ENCODE data around the gene TMPRSS11A.

The TMPRSS11A gene

DNA sequence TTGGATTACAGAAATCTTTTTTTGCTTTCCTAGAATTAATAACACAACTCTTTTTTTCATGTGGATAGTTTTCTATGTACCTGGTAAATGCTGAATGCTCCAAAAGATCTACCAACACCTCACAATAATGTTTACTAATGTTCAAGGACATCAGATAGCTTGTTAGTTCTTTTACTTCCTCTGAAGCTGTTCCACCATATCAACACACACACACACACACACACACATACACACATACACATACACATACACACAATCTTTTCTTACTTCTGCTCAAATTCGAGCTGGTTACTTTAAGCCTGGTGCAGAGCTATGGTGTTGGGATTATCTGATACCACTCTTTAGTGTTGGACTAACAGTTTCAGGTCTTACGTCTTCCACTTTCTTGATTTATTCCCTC, 51.2 kb downstream of the TMPRSS11A start:
- no peak for DNase-seq (ENCODE audit: low read depth)

DNA sequence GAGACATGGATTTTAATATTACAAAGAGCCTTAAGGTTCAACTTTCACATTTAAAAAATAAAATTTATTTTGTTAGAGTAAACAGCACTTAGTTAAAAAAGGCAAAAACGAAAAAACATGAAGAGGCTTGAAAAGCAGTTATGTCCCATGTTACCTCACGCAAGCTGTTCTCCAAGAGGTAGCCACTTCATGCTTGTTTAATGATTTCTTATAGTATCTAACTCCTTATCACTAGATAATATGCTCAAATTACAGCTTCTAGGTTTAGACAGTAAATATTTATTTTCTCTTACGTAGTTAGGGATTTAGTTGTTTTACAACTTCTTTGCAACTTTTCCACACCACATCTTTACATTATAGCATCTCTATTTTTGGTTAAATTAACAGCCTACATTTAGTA, 51.7 kb downstream of the TMPRSS11A start:
- DNase-seq (ENCODE audit: low read depth) = no peak

DNA sequence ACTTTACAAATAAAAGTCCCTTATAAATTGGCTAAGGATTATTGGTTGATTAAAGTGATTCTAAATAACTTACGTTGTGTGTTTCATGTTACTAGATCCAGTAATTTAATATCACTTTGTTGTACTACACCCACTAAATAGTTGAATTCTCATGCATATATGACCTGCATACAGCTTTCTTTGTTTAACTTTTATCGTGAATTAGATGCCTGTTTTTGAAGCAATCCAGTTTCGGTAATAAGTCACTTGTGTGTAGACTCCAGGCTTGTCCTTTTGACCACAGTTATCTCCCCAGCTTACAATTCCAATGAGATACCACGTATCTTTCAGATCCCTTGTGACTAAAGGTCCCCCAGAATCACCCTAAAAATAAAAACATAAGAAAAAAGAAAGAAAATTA, 52.2 kb downstream of the TMPRSS11A start:
- no peak for DNase-seq (ENCODE audit: low read depth)

DNA sequence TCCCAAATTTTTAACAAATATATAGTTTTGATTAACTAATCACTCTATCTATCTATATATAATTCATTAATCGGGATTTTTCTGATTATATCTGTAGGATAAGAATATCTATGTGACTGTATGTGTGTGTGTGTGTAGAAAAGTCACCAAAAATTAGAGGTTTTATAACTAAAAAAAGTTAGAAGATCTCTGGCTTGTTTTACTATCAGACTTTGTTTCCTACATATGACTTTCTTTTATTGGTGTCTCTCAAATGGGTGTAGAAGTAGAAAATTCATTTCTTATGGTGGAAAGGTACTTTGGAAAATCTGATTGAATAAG, 52.7 kb downstream of the TMPRSS11A start:
- DNase-seq (ENCODE audit: low read depth) = no peak

DNA sequence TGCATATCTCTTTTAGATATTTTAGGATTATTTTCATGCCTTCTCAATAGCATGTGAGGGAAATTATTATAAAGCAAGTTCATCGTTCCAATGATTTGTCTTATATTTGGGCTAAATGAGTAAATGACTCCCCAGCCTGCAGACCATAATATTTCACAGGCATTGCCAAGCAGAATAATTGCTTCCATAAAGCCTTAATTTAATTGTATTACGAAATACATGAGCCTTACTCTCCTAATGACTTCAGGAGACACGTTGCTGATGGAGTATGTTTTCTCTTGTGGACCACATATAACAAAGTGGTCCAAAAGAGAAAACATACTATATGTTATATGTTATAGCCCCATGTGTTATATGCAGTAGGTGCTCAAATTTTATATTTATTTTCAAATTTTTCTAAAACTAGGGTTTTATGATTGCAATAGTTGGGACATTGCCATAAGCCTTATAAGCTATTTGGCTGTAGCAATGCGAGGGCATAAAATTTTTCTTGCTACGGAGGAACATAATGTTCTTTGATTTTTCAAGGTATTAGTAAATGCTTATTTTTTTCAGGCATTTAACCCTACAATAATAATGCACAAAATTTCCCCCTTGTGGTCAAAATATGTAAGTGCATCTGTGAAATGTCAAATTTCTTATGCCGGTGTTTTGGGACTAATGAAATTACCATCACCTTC, 53.2 kb downstream of the TMPRSS11A start:
- DNase-seq (ENCODE audit: low read depth) = no peak

DNA sequence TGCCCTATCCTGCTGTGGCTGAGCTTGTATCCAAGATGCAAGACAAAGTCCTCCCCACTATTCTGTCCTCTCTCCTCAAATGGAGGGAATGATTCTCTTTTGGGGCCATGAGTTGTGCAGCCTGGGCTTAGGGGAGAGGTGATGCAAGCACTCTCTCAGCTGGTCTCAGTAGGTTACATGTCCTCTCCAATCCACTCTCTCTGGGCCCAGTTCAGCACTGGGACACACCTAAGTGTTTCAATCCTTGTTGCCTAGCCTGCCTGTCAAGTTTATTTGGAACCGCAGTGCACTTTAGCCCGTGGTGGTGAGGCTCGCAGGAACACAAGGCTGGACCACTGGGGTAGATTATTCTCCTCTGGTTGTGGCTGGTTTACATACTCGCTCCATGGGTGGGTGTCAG, 55.6 kb downstream of the TMPRSS11A start:
- no peak for DNase-seq (ENCODE audit: low read depth)

DNA sequence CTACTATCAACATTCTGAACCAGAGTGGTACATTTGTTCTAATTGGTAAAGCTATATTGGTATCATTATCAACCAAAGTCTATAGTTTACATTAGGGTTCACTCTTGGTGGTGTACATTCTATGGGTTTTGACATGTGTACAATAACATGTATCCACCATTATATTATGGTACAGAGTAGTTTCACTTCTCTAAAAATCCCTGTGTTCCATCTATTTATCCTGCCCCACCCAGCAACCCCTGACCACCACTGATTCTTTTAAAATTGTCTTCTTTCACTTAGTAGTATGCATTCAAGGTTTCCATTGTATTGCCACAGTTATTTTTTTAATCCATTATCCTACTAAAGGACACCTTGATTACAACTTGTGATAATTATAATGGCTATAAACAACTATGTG, 64.2 kb downstream of the TMPRSS11A start:
- DNase-seq (ENCODE audit: low read depth) = no peak

DNA sequence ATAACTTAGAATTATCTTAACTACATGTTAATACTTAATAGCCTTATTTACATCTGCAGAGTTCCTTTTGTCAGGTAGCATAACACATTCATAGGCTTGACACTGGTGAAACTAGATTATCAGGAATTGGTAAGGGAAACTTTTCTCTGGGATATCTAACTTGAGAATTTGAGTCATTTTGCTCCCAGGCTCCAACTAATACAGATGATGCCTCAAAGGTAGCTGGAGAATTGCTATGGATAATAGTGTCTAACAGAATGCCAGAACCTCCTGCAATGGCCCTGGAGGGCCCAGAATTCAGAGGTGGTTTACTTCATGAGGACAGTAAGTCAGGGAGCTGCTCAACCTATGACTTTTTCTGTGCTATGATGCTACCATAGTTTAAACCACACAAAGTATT, 65.6 kb downstream of the TMPRSS11A start:
- DNase-seq (ENCODE audit: low read depth) = no peak

DNA sequence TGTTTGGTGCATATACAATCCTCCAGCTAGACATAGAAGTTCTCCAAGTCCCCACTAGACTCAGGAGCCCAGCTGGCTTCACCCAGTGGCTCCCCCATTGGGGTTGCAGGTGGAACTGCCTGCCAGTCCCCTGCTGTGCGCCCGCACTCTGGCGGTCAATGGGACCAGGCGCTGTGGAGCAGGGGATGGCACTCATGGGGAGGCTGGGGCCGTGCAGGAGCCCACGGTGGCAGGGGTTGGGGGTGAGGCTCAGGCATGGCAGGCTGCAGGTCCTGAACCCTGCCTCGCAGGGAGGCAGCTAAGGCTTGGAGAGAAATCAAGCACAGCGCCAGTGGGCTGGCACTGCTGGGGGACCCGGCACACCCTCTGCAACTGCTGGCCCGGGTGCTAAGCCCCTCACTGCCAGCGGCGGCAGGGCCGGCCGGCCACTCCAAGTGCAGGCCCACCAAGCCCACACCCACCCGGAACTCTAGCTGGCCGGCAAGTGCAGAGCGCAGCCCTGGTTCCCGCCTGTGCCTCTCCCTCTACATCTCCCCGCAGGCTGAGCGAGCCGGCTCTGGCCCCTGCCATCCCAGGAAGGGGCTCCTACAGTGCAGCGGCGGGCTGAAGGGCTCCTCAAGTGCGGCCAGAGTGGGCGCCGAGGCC, 66.8 kb downstream of the TMPRSS11A start:
- no peak for DNase-seq (ENCODE audit: low read depth)

DNA sequence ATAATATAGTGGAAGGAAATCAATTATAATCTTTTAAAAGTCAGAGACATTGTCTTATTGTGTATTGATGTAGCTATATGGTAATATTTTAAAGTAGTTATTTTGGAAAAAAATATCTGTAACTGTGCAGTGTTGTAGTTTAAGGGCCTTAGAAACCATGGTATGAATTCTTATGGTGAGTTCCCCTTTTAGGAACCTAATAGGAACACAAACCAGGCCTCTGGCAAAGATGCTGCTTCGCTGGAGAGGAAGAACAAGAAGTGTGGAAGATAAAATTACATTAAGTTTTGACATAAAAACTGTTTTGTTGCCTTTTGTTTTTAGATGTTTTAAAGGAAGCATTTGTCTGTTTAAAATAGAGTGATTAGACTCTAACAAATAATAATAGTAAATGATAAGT, 68.6 kb downstream of the TMPRSS11A start:
- no peak for DNase-seq (ENCODE audit: low read depth)

DNA sequence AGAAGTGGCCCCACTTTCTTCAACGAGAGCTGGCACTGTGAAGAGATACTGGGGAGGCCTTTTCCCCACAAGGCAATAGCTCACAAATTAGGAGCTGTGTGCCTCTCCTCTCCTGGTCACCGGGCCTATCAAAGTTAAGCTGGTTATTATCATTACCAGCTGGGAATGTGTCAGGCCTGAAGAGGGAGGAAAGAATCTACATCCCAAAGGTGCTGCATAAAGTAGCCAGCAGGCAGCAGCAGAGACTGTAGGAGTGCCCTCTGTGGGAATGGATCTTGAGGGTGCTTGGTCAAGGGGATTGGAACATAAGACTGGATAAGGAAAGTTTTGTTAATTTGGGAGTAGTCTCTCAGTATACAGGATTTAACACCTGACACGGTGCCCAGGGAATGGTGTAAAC, 70.4 kb downstream of the TMPRSS11A start:
- DNase-seq (ENCODE audit: low read depth) = no peak

DNA sequence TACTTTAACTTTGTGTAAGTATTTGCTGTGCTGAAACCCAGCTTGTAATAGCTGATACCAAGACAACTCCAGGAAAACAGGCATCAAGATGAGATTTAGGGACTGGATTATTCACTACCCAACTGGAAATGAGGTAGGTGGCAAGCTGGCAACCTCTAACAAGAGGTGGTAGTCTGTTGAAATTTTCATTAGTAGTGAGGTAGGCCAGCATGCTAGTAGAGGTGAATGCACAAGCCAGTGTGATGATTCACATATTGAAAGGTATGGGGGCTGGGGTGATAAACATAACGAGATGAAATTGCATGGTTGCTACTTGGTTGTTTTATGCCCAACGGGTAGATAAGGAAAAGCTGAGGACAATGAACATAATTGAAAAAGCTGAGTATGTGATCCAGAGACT, 71.0 kb downstream of the TMPRSS11A start:
- DNase-seq (ENCODE audit: low read depth) = no peak

DNA sequence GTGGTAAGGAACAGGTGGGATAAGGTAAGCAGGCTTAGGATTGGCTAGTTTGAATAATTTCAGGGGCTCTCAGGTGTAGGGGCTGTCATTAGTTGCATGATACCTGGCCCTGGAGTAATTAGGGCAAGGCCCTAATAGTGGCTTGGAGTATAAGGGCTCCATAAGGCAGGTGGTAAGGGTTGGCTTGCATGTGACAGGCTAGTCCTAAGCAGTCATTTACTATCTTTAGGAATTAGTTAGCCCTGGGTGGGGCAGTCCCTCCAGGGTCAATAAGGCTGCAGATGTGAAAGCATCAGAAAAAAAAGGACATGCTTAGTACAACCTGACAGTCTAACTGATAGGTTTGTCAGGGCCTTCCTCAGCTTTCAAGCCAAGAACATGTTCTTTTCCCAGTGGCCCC, 71.6 kb downstream of the TMPRSS11A start:
- no peak for DNase-seq (ENCODE audit: low read depth)

DNA sequence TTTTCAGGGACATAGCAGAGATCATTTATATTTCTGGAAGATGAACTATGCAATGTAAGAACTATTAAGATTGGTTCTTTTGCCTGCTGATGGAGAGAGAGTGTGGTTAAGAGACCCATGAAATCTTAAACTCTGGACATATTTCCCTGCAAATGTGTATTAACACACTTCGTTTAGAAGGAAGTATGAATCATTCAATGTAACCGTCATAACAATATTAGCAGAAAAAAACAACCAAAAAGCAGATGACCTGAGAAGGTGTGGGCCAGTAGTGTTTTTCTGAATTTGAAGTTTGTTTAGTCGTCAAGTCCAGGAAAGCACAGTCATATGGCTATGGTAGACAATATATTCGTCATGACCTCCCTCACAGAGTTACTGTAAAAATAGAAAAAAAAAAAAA, 77.0 kb downstream of the TMPRSS11A start:
- no peak for DNase-seq (ENCODE audit: low read depth)

DNA sequence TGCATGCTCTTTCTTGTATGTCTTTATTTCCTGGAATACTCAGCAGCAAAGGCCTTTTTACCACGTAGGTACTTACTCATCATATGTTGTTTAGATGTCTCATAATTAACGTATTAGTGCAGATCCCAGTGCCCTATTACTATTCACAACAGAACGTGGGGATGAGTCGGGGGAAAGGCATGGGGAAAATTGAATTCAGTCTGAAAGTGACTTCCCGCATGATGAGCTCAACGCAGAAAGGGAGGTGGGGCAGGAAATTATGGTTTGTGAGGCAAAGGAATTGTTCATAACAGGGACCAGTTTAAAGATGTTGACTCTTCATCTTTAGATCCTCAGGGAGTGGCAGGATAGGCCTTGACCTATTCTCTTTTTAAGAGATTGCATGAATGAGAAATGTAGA, 77.5 kb downstream of the TMPRSS11A start:
- DNase-seq (ENCODE audit: low read depth) = no peak

DNA sequence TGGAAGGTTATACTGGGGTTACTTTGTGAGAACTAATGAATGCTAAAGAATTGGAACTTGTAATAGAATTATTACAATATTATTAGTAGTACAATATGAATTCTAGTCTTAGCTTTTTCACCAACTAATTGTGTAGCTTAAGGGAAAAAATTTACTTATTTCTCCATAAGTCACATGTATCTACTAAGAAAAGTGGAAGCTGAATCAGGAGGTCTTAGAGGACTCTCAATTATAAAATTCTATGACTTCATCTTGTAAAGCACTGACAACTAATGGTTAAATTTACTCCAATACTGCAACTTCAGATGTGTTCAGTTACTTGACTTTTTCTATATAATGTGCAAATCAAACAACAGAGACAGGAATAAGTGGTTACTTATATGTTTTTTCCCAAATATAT, 78.6 kb downstream of the TMPRSS11A start:
- DNase-seq (ENCODE audit: low read depth) = no peak

DNA sequence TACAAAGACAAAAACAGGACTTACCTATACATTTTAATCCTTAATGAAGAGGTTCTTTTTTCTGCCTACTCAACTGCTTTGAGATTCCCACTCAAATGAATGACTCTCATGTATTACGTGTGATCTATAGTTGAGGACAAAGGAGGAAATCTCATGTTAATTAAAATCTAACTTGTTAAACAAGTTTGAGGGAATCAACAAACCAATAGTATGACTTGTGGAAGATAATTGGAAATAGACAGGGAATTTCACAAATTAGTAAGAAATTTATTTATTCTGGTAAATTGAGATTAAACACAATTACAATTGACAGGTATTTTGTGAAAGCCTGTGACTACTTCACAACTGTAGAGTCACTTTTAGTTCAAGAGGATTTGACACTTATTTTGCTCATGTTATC, 79.4 kb downstream of the TMPRSS11A start, which contains the start of gene TMPRSS11D:
Gene TMPRSS11D (minus strand): TSS at position 101 of the 400 bp plus-strand sequence. CDS start 69 bp downstream, at position 32.
- DNase-seq (ENCODE audit: low read depth) = no peak

DNA sequence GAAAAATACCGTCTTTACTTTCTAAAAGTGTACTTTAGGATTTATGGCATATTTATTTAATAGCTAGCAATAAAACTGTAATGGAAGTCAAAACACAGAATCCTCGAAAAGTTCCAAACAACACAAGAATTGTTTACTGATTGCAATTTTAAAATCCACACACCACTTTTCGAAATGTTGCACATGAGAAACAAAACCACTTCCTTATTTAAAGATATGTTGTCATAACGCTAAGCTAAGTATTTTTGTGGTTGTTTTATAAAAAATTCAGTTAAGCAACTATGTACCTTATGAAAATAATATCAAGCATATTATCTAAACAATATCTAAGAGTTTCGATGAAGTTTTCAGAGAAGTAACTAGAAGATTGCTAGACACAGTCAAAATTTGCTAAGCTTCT, 79.8 kb downstream of the TMPRSS11A start:
- DNase-seq (ENCODE audit: low read depth) = no peak

DNA sequence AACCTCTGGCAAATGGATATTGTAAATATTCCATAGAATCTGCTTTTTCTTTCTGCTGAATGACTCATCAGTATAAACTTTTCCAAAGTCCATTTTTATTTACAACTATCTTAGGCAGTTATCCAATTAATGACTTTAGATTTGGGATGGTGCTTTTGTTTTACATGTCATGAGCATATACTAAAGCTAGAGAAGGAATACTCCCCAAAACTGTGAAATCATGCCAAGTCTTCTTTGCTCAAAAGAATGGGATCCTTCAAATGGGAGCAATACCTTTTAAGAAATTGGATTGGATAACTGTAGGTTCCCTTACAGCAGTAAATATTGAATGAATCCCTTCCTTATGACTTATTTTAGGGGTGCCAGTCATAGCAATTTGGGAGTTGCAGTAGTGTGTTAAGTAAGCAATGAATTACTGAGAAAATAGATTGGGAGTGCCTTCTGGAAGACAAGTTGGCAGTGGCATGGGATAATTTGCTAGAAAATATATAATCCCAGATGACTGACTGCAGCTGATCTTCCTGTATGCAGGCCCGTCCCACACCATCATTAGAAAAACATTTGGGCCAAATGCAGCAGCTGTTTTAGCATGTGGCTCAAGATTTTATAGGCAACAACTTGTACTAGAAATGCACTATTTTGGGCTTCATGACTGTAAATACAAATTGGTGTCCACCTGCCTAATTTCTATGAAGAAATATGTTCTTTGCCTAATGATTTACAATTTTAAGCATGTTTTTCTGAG, 82.3 kb downstream of the TMPRSS11A start:
- no peak for DNase-seq (ENCODE audit: low read depth)

DNA sequence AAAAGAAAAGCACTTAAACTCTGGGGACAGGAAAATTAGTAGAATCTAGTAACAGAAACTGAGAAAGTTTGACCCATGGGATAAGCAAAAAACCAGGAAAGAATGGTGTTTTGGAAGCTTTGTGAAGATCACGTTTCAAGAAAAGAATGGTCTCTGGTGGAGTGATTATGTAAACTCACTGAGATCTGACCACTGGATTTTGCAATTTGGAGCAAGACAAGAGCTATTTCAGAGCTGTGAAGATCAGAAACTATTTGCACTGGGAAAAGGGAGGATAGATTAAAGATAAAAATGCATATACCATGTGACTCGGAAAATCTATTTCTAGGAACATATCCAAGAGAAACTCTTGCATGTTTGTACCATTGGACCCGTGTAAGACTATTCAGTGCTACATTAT, 83.8 kb downstream of the TMPRSS11A start:
- no peak for DNase-seq (ENCODE audit: low read depth)

DNA sequence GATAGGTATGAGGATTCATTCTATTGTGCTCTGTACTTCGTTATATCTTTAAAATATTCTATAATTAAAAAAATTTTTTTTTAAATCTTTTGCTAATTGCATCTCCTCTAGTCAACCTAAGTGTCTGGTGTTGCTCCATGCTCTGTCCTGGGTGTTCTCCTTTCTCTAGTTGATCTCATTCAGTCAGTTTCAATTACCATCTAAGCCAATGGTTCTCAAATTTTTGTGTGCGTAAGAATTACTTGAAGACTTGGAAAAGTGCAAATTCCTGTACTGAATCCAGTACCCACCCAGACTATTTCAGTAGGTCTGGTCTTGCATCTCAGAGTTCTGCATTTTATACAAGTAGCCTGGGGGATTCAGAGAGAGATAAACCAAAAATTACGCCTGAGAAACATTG, 86.2 kb downstream of the TMPRSS11A start:
- no peak for DNase-seq (ENCODE audit: low read depth)

DNA sequence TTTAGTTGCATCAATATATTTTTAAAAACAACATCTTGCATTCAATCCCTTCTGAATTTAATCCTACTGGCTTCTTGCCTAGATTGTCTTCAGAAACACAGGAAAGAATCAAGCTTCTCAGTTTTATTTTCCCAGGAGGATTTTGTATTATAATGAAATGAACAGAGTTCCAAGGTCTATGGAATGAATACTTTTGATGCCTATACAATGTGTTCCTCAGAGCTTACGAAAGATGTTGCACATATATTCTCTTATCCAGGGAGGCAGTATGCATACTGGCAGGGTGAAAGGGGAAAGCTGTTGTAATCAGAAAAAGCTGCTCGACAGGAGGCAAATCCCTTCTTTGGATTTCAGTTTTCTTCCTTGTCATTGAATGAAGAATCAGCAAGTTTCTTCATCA, 88.3 kb downstream of the TMPRSS11A start:
- no peak for DNase-seq (ENCODE audit: low read depth)

DNA sequence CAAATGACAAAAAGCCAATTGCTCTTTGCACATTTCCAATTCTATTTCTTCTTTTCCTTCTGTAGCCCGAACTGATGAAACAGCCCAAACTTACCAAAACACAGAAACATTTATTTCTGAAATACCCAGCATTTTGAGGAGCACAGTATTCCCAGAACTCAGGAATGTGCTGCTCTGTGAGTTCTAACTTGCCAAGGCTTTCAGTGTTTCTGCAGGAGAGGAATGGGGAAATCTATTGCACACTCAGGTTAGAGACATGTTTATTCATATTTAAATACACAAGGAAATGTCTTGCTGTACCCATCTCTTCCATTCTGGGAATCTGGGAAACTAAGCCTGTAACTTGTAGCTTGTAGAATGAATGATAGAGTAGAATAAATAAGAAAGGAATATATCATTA, 90.2 kb downstream of the TMPRSS11A start:
- DNase-seq (ENCODE audit: low read depth) = no peak

DNA sequence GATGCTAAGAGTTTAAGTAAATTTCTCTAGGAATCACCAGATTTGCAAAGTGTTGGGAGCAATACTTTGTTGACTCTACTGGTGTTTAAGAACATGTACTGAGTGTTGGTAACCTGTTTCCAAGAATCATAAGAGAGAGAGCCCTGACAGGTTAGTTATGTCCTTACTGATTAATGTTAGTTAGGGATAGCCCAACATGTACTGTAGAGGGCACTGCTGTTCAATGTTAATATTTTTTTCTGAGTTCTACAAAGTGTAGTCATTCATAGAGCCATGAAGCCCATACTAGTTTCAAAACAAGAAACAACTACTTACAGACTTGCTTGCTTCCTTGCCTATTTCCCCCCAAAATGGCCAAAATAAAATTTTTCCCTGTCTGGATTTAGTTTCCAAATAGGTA, 91.4 kb downstream of the TMPRSS11A start:
- DNase-seq (ENCODE audit: low read depth) = no peak
